BE2C (cell line): ENCODE data around the gene RBMX2. TPM values are rescaled to one million over a fixed set of nuclear protein-coding genes. Genes with fewer than 3 reads are reported as not detected.
"Not testable (repeated sequence)": the region's sequence is repeated elsewhere in the genome, so short reads cannot be mapped to it uniquely, and the experiment has no call there.

ENCODE experiments used
- DNase-seq: peaks from one replicate; pipeline ENCODE4 v3.0.0-alpha.2; 2020
- H3K27me3 ChIP-seq: fragments of 250-450 bp; sonication (Bioruptor Pico); 2 replicates; pipeline ENCODE4 v1.5.1; 2020; ENCODE audit warnings: mild to moderate bottlenecking
- H3K36me3 ChIP-seq: fragments of 250-450 bp; sonication (Bioruptor Pico); 2 replicates; pipeline ENCODE4 v1.5.1; 2020; ENCODE audit warnings: mild to moderate bottlenecking
- H3K4me1 ChIP-seq: fragments of 250-450 bp; sonication (Bioruptor Pico); 2 replicates; pipeline ENCODE4 v1.5.1; 2020
- H3K4me3 ChIP-seq: 2 replicates; pipeline ENCODE4 v1.5.1; 2011; ENCODE audit warnings: low read depth, low read length
- H3K9me3 ChIP-seq: fragments of 250-450 bp; sonication (Bioruptor Pico); 2 replicates; pipeline ENCODE4 v1.5.1; 2020
- polyA plus RNA-seq: library from polyadenylated mRNA; unstranded; fragments of >200 nt; gene quantifications from one replicate; pipeline ENCODE4 v1.2.1, GENCODE V29; 2012; ENCODE audit warnings: low read depth, missing spikeins; ENCODE audit not compliant: insufficient read length, insufficient read depth
- TF ChIP-seq, protein P1 (sequence below): IDR thresholded peaks from 2 replicates; pipeline ENCODE4 v1.5.1; 2012; ENCODE audit warnings: mild to moderate bottlenecking, low read depth, low read length

Gene RBMX2
- 30.9 TPM for polyA plus RNA-seq

- Histone ChIP-seq H3K36me3 (no peaks in the 10 kb centered on the region), H3K27me3 (no peaks in the 10 kb centered on the region), H3K4me3 (peak within 1 kb of the TSS; percentile 83), H3K4me1 (no peaks in the 10 kb centered on the region), H3K9me3 (no peaks in the 10 kb centered on the region)
- DNase-seq = peak; percentile 80
- TF ChIP-seq, protein P1, sequence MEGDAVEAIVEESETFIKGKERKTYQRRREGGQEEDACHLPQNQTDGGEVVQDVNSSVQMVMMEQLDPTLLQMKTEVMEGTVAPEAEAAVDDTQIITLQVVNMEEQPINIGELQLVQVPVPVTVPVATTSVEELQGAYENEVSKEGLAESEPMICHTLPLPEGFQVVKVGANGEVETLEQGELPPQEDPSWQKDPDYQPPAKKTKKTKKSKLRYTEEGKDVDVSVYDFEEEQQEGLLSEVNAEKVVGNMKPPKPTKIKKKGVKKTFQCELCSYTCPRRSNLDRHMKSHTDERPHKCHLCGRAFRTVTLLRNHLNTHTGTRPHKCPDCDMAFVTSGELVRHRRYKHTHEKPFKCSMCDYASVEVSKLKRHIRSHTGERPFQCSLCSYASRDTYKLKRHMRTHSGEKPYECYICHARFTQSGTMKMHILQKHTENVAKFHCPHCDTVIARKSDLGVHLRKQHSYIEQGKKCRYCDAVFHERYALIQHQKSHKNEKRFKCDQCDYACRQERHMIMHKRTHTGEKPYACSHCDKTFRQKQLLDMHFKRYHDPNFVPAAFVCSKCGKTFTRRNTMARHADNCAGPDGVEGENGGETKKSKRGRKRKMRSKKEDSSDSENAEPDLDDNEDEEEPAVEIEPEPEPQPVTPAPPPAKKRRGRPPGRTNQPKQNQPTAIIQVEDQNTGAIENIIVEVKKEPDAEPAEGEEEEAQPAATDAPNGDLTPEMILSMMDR = no peak
These were observed at the start of gene RBMX2 for GRCh38 chrX:130401415-130402207. RBMX2 (plus strand) TSS chrX:130401987; CDS start chrX:130402033, 46 bp downstream.

DNA sequence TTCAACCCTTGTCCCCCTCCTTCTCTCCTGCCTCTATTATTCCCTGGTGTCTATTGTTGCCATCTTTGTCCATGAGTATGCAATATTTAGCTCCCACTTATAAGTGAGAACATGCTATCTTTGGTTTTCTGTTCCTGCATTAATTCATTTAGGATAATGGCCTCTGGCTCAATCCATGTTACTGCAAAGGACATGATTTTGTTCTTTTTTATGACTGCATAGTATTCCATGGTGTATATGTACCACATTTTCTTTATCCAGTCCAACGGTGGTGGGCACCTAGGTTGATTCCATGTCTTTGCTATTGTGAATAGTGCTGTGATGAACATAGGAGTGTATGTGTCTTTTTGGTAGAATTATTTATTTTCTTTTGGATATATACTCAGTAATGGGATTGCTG, 49.7 kb upstream of the RBMX2 start:
- not testable (repeated sequence) for H3K9me3 ChIP-seq, H3K27me3 ChIP-seq, H3K4me1 ChIP-seq, H3K36me3 ChIP-seq, H3K4me3 ChIP-seq, DNase-seq

DNA sequence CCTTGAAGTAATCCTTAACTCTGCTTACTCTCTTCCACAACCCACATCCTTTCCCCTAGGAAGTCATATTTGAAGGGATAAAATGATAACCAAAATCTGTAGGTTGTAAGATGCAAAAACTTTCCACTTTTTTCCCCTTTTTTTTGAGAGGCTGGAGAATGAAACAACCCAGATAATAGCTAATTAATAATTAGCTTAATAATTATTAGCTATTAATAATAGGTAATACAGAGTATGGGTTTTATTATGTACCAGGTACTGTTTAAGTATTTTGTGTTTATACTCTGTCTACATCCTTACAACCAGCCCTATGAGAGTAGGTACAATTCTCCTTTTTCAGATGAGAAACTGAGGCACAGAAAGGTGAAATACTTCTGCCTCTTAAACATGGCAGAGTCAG, 25.7 kb upstream of the RBMX2 start:
- Histone ChIP-seq H3K9me3 (no peaks in the 10 kb centered on the region), H3K4me1 (no peaks in the 10 kb centered on the region), H3K27me3 (no peaks in the 10 kb centered on the region), H3K4me3 (no peak overlapping the region), H3K36me3 (no peaks in the 10 kb centered on the region)
- no peak for DNase-seq
- TF ChIP-seq, protein P1 = no peak

DNA sequence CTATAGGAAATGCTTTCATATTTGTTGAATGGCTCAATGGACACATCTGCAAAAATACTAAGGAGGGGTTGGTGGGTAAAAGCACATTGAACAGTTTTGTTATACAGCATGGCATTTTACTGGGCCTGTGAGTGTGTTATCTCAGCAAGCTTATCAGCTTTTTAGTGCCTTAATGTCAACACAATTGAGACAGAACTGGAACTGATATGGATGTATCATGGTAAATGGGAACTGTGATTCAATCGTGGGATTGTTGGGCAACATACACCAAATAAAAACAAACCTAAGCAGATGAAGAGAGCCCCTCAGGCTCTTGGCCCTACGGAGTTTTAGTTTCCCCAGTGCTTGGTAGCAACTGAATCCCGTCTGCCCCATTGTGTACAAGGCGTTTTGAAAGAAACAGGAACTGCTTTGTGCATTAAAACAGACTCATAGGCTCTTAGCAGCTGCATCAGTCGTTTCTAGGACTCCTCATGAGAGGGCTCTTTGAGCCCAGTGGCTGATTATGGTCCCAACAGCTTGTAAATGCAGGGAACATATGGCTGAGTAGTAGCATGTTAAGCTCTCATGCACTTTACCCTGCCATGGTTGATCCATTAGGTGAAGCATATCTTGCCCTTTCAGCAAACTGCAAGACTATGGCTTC, 23.6 kb upstream of the RBMX2 start:
- no peaks in the 10 kb centered on the region for H3K9me3 ChIP-seq
- no peak overlapping the region for H3K4me3 ChIP-seq
- H3K27me3 ChIP-seq = no peaks in the 10 kb centered on the region
- TF ChIP-seq, protein P1 = no peak
- no peaks in the 10 kb centered on the region for H3K4me1 ChIP-seq
- H3K36me3 ChIP-seq = no peaks in the 10 kb centered on the region
- DNase-seq = no peak

GRCh38 chrX:130385520-130385919, 16.3 kb upstream of the RBMX2 start, which contains the start of gene GPR119:
GPR119 (minus strand) TSS chrX:130385674; CDS start chrX:130385447, 227 bp downstream.
- Histone ChIP-seq H3K4me3 (no peak within 1 kb of the TSS), H3K27me3 (no peaks in the 10 kb centered on the region), H3K36me3 (no peaks in the 10 kb centered on the region), H3K9me3 (no peaks in the 10 kb centered on the region), H3K4me1 (no peaks in the 10 kb centered on the region)
- DNase-seq = no peak
- TF ChIP-seq, protein P1 = no peak

DNA sequence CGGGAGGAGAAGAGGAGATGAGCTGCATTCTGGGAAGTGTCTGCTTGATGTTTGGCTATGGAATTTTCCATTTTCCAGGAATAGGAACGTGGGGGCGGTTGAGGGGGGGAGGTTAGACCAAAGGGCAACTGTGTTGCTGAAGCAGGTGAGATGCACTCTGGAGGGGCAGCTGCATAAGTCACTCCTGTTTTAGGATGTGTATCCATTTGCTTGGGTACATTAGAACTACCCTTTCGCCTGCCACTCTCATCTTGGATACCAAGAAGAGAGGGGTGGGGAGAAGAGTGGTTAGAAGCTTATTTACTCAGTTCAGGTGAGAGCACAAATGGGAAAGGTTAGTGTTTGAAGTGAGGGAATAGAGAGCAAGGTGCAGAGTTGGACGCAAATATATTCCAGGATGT, 15.4 kb upstream of the RBMX2 start:
- H3K36me3 ChIP-seq = no peaks in the 10 kb centered on the region
- no peak overlapping the region for H3K4me3 ChIP-seq
- no peak for DNase-seq

More for the DNA sequence above, 15.4 kb upstream of the RBMX2 start:
- TF ChIP-seq, protein P1 = no peak
- H3K27me3 ChIP-seq = no peaks in the 10 kb centered on the region
- no peaks in the 10 kb centered on the region for H3K9me3 ChIP-seq
- no peaks in the 10 kb centered on the region for H3K4me1 ChIP-seq
